IPS DF 4.7 (cell line): ENCODE data around the gene HIVEP3.
"Not testable (repeated sequence)": the region's sequence is repeated elsewhere in the genome, so short reads cannot be mapped to it uniquely, and the experiment has no call there.

Experiments
- DNase-seq: peaks from one replicate; pipeline ENCODE4 v3.0.0-alpha.2; 2013; ENCODE audit warnings: low spot score; ENCODE audit errors: extremely low read depth

HIVEP3 gene

DNA sequence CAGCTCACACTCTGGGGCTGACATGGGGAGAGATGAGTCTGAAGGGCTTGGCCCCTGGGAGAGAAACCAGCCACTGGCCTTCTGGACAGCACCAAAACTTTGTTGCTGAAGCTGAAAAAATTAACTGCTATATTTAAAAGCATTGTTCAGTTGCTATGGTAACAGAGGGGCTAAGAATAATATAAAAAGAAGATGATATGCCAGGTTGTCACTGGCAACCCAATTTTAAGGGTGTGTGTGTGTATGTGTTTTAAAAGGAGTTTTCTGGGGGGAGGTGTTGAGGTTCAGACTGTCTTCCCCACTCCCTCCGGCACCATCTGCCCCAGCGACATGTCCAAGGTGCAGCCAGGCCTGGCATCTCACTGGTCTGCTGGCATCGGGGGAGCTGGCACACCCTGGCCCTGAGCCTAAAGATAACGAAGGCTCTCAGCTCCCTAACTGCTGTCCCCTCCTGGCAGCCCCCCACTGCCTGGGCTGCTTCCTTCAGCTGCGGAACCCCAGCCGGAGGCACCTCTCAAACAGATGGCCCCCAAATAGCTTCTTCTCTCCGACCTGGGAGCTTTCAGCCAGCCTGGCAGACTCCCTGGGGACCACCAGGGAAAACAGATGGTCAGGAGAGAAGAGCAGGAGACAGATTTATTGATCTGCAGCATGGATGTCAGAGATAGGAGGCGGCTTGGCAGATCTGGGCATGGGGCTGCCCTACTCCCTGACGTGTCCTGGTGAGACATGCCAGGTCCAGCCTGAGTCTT lies 203.9 kb downstream of the HIVEP3 start:
- no peak for DNase-seq

DNA sequence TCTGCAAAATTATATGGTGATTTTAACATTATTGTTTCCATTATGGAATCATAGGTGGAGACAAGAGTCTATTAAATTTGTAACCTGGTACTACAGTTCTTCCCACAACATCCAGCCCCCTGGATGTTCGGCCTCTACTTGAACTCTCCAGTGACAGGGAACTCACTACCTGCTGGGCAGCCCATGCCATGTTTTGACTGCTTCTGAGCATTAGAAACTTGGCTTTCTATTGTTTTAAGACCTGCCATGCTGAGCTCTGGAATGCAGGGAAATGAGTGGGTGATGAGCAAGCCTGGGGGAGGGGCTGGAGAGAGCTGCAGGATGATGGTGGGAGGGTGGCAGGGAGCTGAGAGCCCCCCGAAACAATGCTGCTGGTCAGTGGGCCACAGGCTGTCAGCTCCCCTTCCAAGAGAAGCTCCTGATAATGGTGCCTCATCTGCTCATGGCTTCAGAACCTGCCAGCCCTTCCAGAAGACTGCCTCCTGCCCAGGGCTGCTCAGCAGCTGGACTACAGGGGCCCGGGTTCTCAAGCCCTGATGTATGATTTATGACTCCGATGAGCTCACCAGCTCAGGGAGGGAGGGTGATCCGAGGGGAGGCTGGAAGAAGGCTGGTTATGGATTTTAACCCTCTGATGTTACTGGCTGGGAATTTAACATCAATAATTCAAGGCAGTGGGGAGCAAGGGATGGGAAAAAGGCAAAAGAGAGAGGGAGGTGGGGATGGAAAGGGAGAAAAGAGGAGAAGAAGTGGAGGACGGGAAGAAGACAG lies 205.0 kb downstream of the HIVEP3 start:
- DNase-seq: no peak

DNA sequence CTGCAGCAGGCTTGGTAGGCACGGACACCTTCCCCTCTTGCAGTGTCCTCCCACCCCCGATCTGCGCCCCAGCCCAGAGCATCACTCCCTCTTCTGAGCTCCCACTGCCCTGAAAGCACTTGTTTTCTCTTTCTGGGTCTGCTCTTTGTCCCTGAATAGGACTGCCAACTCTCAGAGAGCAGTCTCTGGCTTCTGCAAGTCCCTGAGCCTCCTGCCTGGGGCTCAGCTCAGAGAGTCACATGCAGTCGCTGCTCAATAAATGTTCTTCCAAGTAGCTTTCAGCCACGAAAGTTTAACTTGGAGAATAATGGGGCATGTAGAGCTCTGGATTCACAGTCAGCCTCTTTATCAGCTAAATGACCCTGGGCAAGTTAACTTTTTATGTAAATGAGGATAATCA lies 205.6 kb downstream of the HIVEP3 start:
- DNase-seq: no peak

DNA sequence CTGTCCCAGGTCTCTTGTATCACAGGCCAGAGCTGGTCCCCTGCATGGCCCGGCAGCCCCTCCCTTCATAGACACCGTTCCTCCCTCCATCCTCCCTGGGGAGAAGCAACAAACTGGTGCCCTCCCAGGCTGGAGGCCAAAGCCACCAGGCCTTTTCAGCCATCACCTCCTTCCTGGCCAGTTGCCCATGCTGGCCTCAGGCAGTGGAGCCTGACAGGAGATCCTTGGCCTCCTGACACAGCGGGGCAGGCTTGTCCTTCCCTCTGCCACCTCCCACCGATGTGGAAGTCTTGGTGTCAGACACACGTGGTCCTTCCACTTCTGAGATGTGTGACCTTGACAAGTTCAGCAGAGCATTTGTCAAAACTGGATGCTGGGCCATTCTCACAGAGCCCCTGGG lies 206.0 kb downstream of the HIVEP3 start:
- DNase-seq: no peak

DNA sequence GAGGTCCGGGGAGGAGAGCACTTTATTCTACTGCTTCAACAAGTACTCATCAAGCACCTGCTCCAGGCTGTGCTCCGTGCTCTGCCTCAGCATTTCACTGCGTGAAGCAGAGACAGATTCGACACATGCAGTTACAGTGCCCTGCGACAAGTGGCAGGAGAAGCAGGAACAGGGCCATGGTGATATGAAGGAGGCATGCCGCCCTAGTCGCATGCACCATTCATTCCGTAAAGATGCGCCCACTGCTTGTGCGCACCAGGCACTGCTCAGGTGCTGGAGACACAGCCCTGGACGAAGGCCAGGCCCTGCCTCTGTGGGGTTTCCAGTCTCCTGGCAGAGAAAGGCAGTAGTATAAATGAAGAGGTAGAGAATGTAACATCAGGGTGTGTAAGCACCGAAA lies 206.6 kb downstream of the HIVEP3 start:
- no peak for DNase-seq

DNA sequence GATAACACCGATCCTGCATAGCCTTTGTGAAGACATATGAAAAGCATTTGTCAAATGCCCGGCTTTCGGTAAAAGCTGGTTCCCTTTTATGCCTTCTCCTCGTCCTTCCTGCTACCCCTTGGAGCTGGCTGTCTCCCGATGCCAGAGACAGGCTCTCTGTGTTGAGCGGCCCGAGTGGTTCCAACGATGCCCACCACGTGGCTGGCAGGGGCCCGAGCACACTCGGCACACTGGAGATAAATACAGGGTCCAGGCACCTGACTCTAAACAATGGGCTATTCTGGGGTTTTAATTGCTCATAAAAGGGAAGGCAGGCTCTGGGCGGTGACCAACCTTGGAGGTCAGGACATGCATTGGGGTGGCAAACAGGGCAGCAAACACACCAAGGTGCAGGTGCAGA lies 207.1 kb downstream of the HIVEP3 start:
- no peak for DNase-seq

DNA sequence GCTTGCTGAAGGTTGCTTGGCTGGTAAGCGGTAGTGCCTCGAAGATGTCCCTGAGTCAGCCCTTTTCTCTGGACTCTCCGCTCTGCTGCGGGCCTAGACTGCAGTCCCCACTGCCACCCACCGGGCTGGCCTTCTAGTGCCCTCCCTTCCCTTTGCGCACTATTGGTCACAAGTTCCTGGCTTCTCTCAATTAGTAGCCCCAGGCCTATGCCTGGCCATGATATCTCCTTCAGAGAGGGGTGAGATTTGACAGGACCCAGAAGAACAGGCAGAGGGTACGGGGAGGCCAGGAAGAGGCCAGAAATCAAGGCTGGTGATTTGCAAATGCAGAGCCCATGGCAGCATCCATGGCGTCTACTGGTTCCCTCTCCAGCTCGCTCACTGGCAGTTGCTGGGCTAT lies 207.7 kb downstream of the HIVEP3 start:
- no peak for DNase-seq

DNA sequence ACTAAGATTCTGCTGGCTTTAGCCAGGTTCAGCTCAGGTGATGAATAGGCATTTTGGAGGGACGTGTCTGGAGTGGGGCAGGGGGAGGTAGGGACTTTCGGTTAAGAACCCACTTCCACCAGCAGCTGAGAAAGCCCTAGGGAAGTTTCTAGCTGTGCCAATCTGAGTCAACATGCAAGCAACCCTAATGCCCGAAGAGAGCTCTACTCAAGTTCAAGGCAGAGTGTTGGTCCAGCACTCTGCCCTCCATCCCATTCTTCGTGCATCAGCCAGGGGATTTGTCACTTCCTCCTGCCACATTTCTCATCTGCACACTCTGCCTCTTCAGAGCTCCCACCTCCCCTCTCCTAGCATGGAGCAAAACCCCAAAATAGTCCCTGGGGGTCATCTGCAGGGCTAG lies 208.8 kb downstream of the HIVEP3 start:
- no peak for DNase-seq

DNA sequence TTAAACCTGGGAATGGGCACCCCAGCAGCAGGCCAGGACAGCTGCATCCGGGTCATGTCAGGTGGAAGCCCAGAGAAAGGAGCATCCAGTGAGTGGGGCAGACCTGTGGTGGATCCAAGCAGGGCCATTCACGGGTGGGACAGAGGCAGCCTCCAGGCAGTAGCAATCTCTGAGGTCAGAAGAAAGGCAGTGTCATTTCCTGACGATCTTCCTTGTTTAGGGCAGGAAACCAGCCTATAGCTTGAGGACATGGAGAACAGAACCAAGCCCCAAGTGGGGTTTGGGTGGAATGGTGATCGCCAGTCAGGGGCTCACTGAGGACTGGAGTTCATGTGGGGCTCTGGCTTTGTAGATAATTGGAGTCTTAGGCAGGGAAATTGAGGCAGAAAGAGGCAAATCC lies 209.4 kb downstream of the HIVEP3 start:
- no peak for DNase-seq

DNA sequence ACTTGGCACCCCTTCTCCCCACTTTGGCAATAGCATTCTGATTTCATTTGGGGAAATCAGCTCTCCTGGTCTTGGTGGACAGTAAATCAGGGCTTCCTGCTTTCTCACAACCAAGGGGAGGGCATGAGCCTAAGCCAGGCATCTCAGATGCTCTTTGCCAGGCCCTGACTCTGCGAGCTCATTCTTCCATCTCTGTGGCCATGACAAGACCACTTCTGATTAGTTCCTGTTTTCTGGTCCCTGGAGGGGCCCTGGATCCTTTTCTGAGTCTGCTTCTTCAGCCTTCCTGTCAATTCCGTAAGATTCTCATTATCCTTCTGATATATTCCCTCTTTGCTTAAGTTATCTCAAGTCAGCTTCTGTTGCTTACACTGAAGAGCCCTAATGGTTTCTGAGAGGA lies 210.4 kb downstream of the HIVEP3 start:
- DNase-seq: no peak

DNA sequence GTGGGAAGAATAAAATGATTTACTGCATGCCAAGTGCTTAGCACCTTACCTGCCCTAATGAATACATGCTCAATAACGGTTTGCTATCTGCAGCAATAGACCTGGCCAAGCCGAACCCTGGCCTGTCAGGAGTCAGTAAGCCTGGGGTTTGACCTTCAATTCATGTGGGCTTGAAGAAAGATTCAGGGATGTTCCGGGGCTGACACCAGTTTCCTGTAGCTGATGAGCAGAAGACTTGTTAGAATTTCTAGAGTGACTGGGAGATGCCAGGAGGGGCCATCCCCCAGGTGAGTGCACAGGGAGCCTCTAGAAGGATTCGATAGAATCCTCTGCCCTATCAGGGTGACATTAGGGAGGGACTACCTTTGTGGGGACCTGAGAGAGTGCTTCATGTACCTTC lies 210.9 kb downstream of the HIVEP3 start:
- no peak for DNase-seq

DNA sequence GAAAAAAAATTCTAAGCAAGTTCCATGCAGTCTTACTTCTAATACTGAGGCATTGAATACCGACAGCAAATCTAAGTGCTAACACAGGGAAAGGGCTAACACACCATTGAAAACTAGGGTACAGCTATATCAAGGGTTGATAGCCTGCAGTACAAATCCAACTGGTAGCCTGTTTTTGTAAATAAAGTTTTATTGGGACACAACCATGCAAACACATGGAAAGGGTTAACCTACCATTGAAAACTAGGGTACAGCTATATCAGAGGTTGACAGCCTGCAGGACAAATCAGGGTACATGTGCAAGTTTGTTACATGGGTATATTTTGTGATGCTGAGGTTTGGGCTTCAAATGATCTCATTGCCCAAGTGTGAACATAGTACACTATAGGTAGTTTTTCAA lies 212.9 kb downstream of the HIVEP3 start:
- DNase-seq: no peak

DNA sequence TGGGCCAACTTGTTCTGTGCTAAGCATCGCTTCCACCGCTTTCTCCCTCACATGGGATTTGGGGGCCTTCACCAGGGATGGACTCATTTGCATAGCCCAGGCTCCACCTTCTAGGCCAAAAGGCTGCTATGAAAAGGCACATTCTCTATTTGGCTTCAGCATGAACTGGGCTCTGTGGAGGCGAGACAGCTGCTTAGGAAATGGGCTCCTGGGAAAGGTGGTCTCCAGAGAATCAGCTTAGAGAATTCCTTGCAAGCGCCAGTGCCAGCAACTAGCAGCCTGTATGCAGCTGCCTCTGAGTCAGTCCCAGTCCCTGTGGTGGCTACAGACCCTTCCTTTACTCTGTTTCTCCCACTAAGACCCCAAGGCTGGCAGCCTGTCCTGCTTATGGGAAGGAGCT lies 214.5 kb downstream of the HIVEP3 start:
- DNase-seq: no peak

DNA sequence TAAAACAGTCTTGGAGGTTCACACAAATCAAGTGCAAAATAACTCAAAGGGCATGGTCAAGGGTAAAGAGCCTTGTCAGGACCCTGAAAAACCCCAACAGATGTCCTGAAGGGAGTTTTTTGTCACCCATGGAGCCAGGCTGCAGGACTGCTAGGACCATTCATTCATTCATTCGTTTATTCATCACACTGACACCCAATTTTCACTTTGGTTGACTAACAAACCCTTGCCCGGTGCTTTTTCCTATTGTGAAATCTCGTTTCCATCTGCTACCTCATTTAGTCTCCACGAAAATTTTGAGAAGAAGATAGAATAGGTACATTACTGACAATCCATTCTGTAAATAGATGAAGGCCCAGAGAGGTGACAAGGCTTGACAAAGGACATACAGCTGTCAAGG lies 216.0 kb downstream of the HIVEP3 start:
- no peak for DNase-seq

DNA sequence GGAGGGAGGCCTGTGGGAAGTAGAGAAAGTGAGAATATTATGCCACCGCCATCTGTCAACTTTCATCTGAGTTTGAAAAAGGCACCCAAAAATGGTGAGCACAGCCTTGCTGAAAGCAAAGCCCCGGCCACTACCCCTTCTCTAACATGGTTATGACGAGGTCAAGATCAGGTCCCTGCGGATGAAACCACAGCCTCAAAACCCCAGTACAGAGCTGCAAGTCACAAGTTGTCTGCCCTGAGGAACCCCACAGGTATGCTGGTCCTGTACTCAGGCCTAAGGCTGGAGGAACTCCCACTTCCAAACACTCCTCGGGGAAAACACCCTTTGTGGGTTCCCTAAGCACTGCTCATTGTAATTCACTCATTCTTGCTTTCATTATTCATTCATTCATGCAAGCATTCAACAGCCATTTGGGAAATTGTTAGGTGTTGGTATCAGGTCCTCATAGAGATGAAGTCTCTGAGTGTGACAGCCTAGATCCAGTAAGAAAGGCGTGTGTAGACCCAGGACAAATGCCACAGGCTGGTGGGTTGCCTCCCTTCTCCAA lies 217.7 kb downstream of the HIVEP3 start:
- no peak for DNase-seq

DNA sequence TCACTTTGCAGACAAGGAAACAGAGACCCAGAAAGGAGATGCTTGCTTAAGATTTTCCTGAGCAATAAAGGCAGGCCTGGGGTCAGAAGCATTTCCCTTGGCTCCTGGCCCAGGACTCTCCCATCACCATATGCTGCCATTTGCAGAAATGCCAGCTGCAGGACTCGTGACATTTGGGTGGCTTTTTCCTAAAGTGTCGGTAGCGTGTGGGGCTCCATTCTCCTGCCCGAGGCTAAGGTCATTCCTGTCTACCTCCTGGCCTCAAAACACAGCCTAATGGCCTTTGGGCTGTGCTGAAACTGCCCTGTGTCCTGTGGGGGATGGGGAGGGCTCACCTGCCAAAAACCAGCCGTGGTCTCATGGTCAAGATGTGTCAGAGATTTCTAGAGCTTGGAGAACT lies 218.1 kb downstream of the HIVEP3 start:
- no peak for DNase-seq

DNA sequence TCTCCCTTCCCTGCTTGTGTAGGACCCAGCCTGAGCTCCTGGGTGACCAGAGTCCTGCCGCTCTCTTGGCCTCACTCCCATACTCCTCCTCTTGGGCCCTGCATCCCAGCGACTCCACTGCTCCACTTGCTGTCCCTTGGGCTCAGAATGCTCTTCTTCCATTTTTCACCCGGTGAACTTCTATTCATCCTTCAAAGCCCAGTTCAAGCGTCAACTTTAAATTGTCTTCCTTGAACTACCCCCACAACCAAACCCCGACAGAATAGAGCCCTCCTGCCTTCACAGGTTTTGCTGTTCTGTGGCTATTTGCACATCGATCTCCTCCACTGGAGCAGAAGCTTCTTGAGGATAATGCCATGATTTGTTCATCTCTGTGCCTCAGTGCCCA lies 218.9 kb downstream of the HIVEP3 start:
- no peak for DNase-seq

DNA sequence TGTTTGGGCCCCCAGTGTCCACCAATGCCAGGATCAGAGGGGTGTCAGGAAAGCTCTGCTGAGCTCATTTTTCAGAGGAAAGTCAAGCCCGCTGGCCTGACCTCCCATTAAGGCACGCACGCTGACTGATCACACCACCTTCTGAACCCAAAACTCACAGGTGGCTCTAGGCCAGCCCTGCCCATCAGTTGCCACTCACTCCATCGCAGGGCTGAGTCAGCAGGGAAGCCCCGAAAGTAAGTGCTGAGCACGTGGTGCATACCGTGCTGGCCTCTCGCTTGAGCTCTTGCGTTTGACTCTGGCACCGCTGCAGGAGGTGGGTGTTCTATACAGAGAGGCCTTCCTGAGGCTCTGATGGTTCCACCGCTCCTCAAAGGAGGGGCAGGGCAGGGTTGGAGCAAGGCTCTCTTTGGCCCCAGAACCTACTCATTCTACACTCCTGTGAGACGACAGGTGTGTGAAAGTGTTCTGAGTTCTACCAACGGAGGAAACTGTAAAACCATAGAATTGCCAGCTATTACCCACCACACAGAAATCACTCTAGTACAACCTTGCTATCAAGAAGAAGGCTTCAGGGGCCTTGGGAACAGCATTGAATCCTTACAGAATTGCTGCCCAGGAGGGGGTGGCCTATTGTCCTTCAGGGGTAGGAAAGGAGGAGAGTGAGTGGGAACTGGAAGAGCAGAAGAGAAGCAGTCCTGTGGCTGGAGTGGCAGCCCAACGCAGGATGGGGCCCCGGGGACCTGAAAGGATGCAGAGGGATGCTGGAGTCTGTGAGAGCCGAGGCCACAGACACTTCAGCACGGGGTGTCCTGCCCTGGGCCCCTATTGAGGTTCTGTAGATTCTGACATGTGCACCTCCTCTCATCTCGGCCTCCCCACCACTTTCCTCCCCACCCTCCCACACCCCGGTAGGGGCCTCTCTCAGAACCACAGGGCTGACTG lies 219.5 kb downstream of the HIVEP3 start:
- no peak for DNase-seq

DNA sequence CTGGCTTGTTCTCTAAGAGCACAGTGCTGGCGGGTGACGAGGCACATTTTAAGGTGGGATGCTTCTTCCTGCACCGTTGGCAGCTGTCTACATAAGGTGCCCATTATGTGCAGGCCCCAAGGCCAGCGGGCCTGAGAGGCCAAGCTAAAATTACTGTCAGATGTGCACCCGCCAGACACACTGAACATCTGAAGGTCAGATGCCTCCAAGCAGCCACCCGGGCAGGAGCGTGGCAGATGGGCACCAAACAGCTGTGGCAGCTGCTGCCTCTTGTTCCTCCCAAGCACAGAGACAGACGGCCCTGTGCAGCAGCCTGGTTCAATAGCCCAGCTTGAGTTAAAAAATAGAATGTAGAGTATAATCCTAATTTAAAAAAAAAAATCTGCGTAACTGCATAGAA lies 222.3 kb downstream of the HIVEP3 start:
- no peak for DNase-seq

DNA sequence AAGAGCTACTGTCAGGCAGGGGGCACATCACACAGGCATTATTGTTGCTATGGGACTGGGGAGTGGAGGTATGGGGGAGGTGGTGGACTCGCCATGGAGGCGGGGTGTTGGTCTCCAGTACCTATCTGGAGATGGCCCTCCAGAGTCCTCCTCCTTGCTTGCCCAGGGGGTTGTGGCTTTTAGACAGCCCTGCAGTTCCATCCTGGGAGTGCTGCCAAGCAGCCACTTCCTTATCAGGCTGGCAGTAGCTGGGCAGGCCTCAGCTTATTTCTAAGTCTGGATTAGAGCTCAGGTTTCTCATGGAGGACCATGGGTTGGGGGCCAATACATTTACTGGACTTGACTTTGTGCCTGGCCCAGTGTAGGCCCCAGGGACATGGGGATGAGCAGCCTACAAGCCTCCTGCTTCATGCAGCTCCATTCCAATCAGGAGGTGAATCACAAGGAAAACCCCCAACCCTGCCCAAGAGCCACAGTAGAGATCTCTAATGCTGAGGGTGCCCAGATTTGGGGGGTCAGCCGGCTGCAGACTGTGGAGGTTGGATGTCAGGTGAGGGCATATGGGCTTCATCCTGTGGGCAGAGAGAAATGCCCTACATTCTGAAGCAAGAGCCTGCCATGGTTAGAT lies 223.5 kb downstream of the HIVEP3 start:
- DNase-seq: no peak

DNA sequence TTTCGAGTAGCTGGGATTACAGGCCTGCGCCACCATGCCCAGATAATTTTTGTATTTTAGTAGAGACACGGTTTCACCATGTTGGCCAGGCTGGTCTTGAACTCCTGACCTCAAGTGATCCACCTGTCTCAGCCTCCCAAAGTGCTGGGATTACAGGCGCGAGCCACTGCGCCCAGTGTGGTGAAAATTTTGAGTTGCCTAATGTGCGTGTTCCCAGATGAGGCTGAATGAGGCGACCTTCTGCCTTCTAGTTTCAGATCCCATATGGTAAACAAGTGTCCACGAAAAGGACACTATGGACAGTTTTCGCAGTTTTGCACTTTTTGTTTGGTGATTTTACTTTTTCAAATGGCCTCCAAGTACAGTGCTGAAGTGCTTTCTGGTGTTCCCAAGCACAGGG lies 226.8 kb downstream of the HIVEP3 start:
- DNase-seq: not testable (repeated sequence)
